Ectodermal cell (in vitro differentiated cells): ENCODE data around the gene ARHGAP25.

Experiments
- H3K27ac ChIP-seq: 2 replicates; pipeline ENCODE4 v1.7.0; 2013; ENCODE audit warnings: mild to moderate bottlenecking, low read depth, low read length; ENCODE audit not compliant: insufficient read depth, poor library complexity, severe bottlenecking
- H3K27me3 ChIP-seq: 2 replicates; pipeline ENCODE4 v1.7.0; 2013; ENCODE audit warnings: mild to moderate bottlenecking, low read length; ENCODE audit not compliant: insufficient read depth, control insufficient read depth, poor library complexity, severe bottlenecking
- H3K36me3 ChIP-seq: one replicate; pipeline ENCODE4 v1.7.0; 2013; ENCODE audit warnings: low read length; ENCODE audit not compliant: control insufficient read depth, insufficient read depth
- H3K4me1 ChIP-seq: one replicate; pipeline ENCODE4 v1.7.0; 2013; ENCODE audit warnings: low read length; ENCODE audit not compliant: control insufficient read depth, insufficient read depth
- H3K4me3 ChIP-seq: 2 replicates; pipeline ENCODE4 v1.7.0; 2013; ENCODE audit warnings: low read depth, low read length, control low read depth; ENCODE audit not compliant: insufficient read depth
- H3K9me3 ChIP-seq: 2 replicates; pipeline ENCODE4 v1.7.0; 2013; ENCODE audit warnings: mild to moderate bottlenecking, low read length, moderate library complexity; ENCODE audit not compliant: control insufficient read depth
- WGBS, 2 experiments: methylation state at CpG; one replicate each; pipeline ENCODE4 v1.1.7; 2013; ENCODE audit warnings: missing lambda C conversion rate in 2 of 2; 5-methylcytosine and 5-hydroxymethylcytosine counted together

ARHGAP25 gene

GRCh38 chr2:68741805-68742306, 7.2 kb downstream of the ARHGAP25 start:
- 96 to 98% methylated on average over 5 of the region's 5 CpGs for WGBS, 2 experiments
- Histone ChIP-seq H3K27ac (no peak overlapping the region), H3K9me3 (no peaks in the 10 kb centered on the region), H3K4me3 (no peak overlapping the region), H3K36me3 (no peaks in the 10 kb centered on the region), H3K4me1 (no peaks in the 10 kb centered on the region), H3K27me3 (no peaks in the 10 kb centered on the region)

GRCh38 chr2:68742626-68743415, 8.2 kb downstream of the ARHGAP25 start:
- H3K9me3 ChIP-seq: no peaks in the 10 kb centered on the region
- H3K36me3 ChIP-seq: no peaks in the 10 kb centered on the region
- H3K27ac ChIP-seq: no peak overlapping the region
- H3K27me3 ChIP-seq: no peaks in the 10 kb centered on the region
- no peak overlapping the region for H3K4me3 ChIP-seq
- 83 to 100% methylated on average over 1 of the region's 1 CpG for WGBS, 2 experiments
- H3K4me1 ChIP-seq: no peaks in the 10 kb centered on the region

GRCh38 chr2:68743531-68743930, 8.9 kb downstream of the ARHGAP25 start:
- no peaks in the 10 kb centered on the region for H3K9me3 ChIP-seq
- no peaks in the 10 kb centered on the region for H3K27me3 ChIP-seq
- H3K27ac ChIP-seq: no peak overlapping the region
- no peaks in the 10 kb centered on the region for H3K4me1 ChIP-seq
- no peak overlapping the region for H3K4me3 ChIP-seq
- H3K36me3 ChIP-seq: no peaks in the 10 kb centered on the region
- WGBS, 2 experiments: 84 to 87% methylated on average over 3 of the region's 3 CpGs

GRCh38 chr2:68744366-68744912, 9.8 kb downstream of the ARHGAP25 start:
- 69 to 72% methylated on average over 4 of the region's 4 CpGs for WGBS, 2 experiments
- no peak overlapping the region for H3K27ac ChIP-seq

GRCh38 chr2:68745006-68745405, 10.4 kb downstream of the ARHGAP25 start:
- H3K4me3 ChIP-seq: no peak overlapping the region
- no peaks in the 10 kb centered on the region for H3K9me3 ChIP-seq
- H3K27me3 ChIP-seq: no peaks in the 10 kb centered on the region
- no peak overlapping the region for H3K27ac ChIP-seq
- no peaks in the 10 kb centered on the region for H3K36me3 ChIP-seq
- 96 to 98% methylated on average over 2 of the region's 2 CpGs for WGBS, 2 experiments
- no peaks in the 10 kb centered on the region for H3K4me1 ChIP-seq

More at GRCh38 chr2:68744366-68744912, 9.8 kb downstream of the ARHGAP25 start:
- Histone ChIP-seq H3K9me3 (no peaks in the 10 kb centered on the region), H3K4me3 (no peak overlapping the region), H3K36me3 (no peaks in the 10 kb centered on the region), H3K4me1 (no peaks in the 10 kb centered on the region), H3K27me3 (no peaks in the 10 kb centered on the region)

GRCh38 chr2:68746408-68746807, 11.8 kb downstream of the ARHGAP25 start:
- no peak overlapping the region for H3K4me3 ChIP-seq
- H3K27me3 ChIP-seq: no peaks in the 10 kb centered on the region
- H3K36me3 ChIP-seq: no peaks in the 10 kb centered on the region
- no peaks in the 10 kb centered on the region for H3K4me1 ChIP-seq
- H3K27ac ChIP-seq: no peak overlapping the region
- H3K9me3 ChIP-seq: no peaks in the 10 kb centered on the region
- 92 to 94% methylated on average over 8 to 10 of the region's 11 CpGs for WGBS, 2 experiments

GRCh38 chr2:68747413-68747812, 12.8 kb downstream of the ARHGAP25 start:
- H3K4me1 ChIP-seq: no peaks in the 10 kb centered on the region
- no peak overlapping the region for H3K27ac ChIP-seq
- H3K9me3 ChIP-seq: no peaks in the 10 kb centered on the region
- 92 to 94% methylated on average over 6 of the region's 6 CpGs for WGBS, 2 experiments
- H3K4me3 ChIP-seq: no peak overlapping the region
- H3K36me3 ChIP-seq: no peaks in the 10 kb centered on the region
- H3K27me3 ChIP-seq: no peaks in the 10 kb centered on the region

- Histone ChIP-seq H3K36me3 (no peaks in the 10 kb centered on the region), H3K4me3 (no peak overlapping the region), H3K4me1 (no peaks in the 10 kb centered on the region), H3K27ac (no peak overlapping the region), H3K9me3 (no peaks in the 10 kb centered on the region), H3K27me3 (no peaks in the 10 kb centered on the region)
- WGBS, 2 experiments: 94 to 96% methylated on average over 2 of the region's 2 CpGs
Observed at GRCh38 chr2:68747900-68748299, 13.3 kb downstream of the ARHGAP25 start.

GRCh38 chr2:68748568-68748967, 14.0 kb downstream of the ARHGAP25 start:
- H3K4me3 ChIP-seq: no peak overlapping the region
- 92 to 93% methylated on average over 1 of the region's 1 CpG for WGBS, 2 experiments
- no peaks in the 10 kb centered on the region for H3K27me3 ChIP-seq
- H3K27ac ChIP-seq: no peak overlapping the region
- no peaks in the 10 kb centered on the region for H3K36me3 ChIP-seq
- no peaks in the 10 kb centered on the region for H3K9me3 ChIP-seq
- H3K4me1 ChIP-seq: no peaks in the 10 kb centered on the region

- WGBS, 2 experiments: 90 to 91% methylated on average over 6 of the region's 6 CpGs
- Histone ChIP-seq H3K4me3 (no peak overlapping the region), H3K36me3 (no peaks in the 10 kb centered on the region), H3K4me1 (no peaks in the 10 kb centered on the region), H3K27me3 (no peaks in the 10 kb centered on the region), H3K27ac (no peak overlapping the region), H3K9me3 (no peaks in the 10 kb centered on the region)
Observed at GRCh38 chr2:68749345-68749744, 14.7 kb downstream of the ARHGAP25 start.
